Tibial artery (tissue), 4 donors: ENCODE data around the gene SQSTM1.

Experiments used
- DNase-seq, 2 donors: peaks; one replicate each; pipeline ENCODE4 v3.0.0-alpha.2; 2019
- H3K27ac ChIP-seq, 2 donors: fragments of 200-600 bp; sonication (generic) in 1 of 2; 1 replicate in 1 of 2; 2 replicates in 1 of 2; pipeline ENCODE4 v1.5.1; 2018 to 2019; ENCODE audit warnings: mild to moderate bottlenecking in 1 of 2
- H3K27me3 ChIP-seq, 2 donors: fragments of 200-600 bp; sonication (generic) in 1 of 2; one replicate each; pipeline versions ENCODE4 v1.5.1 to v1.6.0; 2016 to 2019
- H3K36me3 ChIP-seq, 3 donors: fragments of 200-600 bp; sonication (generic) in 2 of 3; one replicate each; pipeline ENCODE4 v1.5.1; 2016 to 2019; ENCODE audit warnings: mild to moderate bottlenecking in 2 of 3
- H3K4me1 ChIP-seq, 4 donors: fragments of 200-600 bp; sonication (generic) in 2 of 4; 1 replicate in 3 of 4; 2 replicates in 1 of 4; pipeline ENCODE4 v1.5.1; 2016 to 2019
- H3K4me3 ChIP-seq, 2 donors: fragments of 200-600 bp; sonication (generic) in 1 of 2; 1 replicate in 1 of 2; 2 replicates in 1 of 2; pipeline ENCODE4 v1.5.1; 2018 to 2019; ENCODE audit warnings: mild to moderate bottlenecking in 2 of 2
- H3K9me3 ChIP-seq, 3 donors: fragments of 200-600 bp; sonication (generic) in 1 of 3; one replicate each; pipeline ENCODE4 v1.5.1; 2016 to 2019
- CTCF ChIP-seq, 2 experiments: fragments of 200-600 bp in 1 of 2; fragments of 450-650 bp in 1 of 2; IDR thresholded peaks; one replicate each; pipeline ENCODE4 v1.5.1; 2017 to 2019; ENCODE audit warnings: antibody characterized with exemption in 2 of 2, mild to moderate bottlenecking in 1 of 2, moderate library complexity in 1 of 2
- intact Hi-C: fragments of 100-400 bp; cut with DNase I; formaldehyde crosslinking; loops from one replicate; pipeline ENCODE4 v1.15.0; 2023; ENCODE audit warnings: low total_unique reads

SQSTM1 gene

GRCh38 chr5:179822444-179822990, 1.8 kb downstream of the SQSTM1 start:
- intact Hi-C loops, result loop anchor here (5.0 kb wide), 1 partner anchor 35 kb away; the partner anchor contains the start of gene MRNIP
- H3K27me3 ChIP-seq, result no peaks in the 10 kb centered on the region
- peak overlapping the region; percentile 100 for H3K27ac ChIP-seq
- DNase-seq, result peak in 1 of 2 donors; percentile 55
- H3K4me3 ChIP-seq, result peak overlapping the region; percentile 99 to 100
- peaks cover 6 to 85% (median 69%) of the 10 kb centered on the region in 4 donors for H3K4me1 ChIP-seq
- H3K36me3 ChIP-seq, result peaks cover 53 to 56% (median 55%) of the 10 kb centered on the region in 3 donors
- TF ChIP-seq CTCF (IDR thresholded peaks at IDR 0.05), result no peak
- no peaks in the 10 kb centered on the region for H3K9me3 ChIP-seq

GRCh38 chr5:179823937-179824744, 3.4 kb downstream of the SQSTM1 start:
- no peaks in the 10 kb centered on the region for H3K27me3 ChIP-seq
- peaks cover 67 to 72% (median 71%) of the 10 kb centered on the region in 3 donors for H3K36me3 ChIP-seq
- no peak for TF ChIP-seq CTCF (IDR thresholded peaks at IDR 0.05)
- intact Hi-C loops, result loop anchor here (5.0 kb wide), 1 partner anchor 33 kb away; the partner anchor contains the start of gene MRNIP
- DNase-seq, result peak in 1 of 2 donors; percentile 64
- peak overlapping the region; percentile 99 to 100 for H3K4me3 ChIP-seq
- H3K27ac ChIP-seq, result peak overlapping the region; percentile 25 to 34
- H3K4me1 ChIP-seq, result peaks cover 0 to 87% (median 66%) of the 10 kb centered on the region in 4 donors
- no peaks in the 10 kb centered on the region for H3K9me3 ChIP-seq

GRCh38 chr5:179824745-179825112, 4.0 kb downstream of the SQSTM1 start:
- peaks cover 0 to 83% (median 61%) of the 10 kb centered on the region in 4 donors for H3K4me1 ChIP-seq
- no peaks in the 10 kb centered on the region for H3K9me3 ChIP-seq
- H3K27ac ChIP-seq, result no peak overlapping the region
- no peak for DNase-seq
- intact Hi-C loops, result loop anchor here (5.0 kb wide), 1 partner anchor 33 kb away; the partner anchor contains the start of gene MRNIP
- H3K4me3 ChIP-seq, result no peak overlapping the region
- no peaks in the 10 kb centered on the region for H3K27me3 ChIP-seq
- no peak for TF ChIP-seq CTCF (IDR thresholded peaks at IDR 0.05)
- H3K36me3 ChIP-seq, result peaks cover 70 to 78% (median 77%) of the 10 kb centered on the region in 3 donors

- Histone ChIP-seq H3K4me1 (peaks cover 0 to 76% (median 55%) of the 10 kb centered on the region in 4 donors), H3K27me3 (no peaks in the 10 kb centered on the region), H3K36me3 (peaks cover 80 to 88% (median 87%) of the 10 kb centered on the region in 3 donors), H3K27ac (no peak overlapping the region), H3K4me3 (no peak overlapping the region), H3K9me3 (no peaks in the 10 kb centered on the region)
- intact Hi-C loops, result no loop called here
- no peak for DNase-seq
- TF ChIP-seq CTCF (IDR thresholded peaks at IDR 0.05), result no peak
Observed at GRCh38 chr5:179825655-179826182, 5.0 kb downstream of the SQSTM1 start.

- H3K36me3 ChIP-seq, result peaks cover 94 to 100% (median 100%) of the 10 kb centered on the region in 3 donors
- H3K27ac ChIP-seq, result peak overlapping the region; percentile 29 to 38
- H3K4me3 ChIP-seq, result no peak overlapping the region
Observed at GRCh38 chr5:179827680-179828079, 7.0 kb downstream of the SQSTM1 start.

More at GRCh38 chr5:179827680-179828079, 7.0 kb downstream of the SQSTM1 start:
- DNase-seq, result no peak
- no peak for TF ChIP-seq CTCF (IDR thresholded peaks at IDR 0.05)
- H3K9me3 ChIP-seq, result no peaks in the 10 kb centered on the region
- intact Hi-C loops, result no loop called here
- no peaks in the 10 kb centered on the region for H3K27me3 ChIP-seq
- H3K4me1 ChIP-seq, result peaks cover 0 to 67% (median 48%) of the 10 kb centered on the region in 4 donors
